ENCODE measurements around the gene DGKH. TPM values are rescaled to one million over a fixed set of nuclear protein-coding genes. Genes with fewer than 3 reads are reported as not detected.

DGKH gene
- total and polyA plus RNA-seq, 9 of the 15 experiments (the other 6 are each of a cell fraction or from before 2014, with no cell fraction given): 0.38 to 4.4 (median 3.1) TPM

DNA sequence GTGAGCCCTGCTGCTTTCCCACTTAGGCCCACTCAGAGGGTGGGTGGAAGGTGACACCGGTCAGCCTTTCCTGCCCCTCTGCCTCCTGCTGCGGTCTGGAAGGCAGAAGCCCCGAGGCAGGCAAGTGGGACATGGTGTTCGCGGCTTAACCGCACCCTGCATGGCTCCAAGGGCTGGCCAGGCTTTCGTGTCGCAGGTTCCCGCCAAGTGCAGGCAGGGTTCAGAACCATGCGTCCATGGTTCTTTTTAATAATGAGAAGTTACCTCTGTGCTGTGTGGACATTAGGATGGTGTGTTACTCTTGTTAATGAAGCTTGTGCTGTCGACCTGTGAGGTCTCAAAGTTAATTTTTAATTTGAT lies 986 bp downstream of the DGKH start (continued):
- peak; percentile 52; the same call in 1 of the 2 replicates for TF ChIP-seq CBFB (CRISPR knock-in tag; IDR thresholded peaks at IDR 0.05)
- TF ChIP-seq, protein P1, sequence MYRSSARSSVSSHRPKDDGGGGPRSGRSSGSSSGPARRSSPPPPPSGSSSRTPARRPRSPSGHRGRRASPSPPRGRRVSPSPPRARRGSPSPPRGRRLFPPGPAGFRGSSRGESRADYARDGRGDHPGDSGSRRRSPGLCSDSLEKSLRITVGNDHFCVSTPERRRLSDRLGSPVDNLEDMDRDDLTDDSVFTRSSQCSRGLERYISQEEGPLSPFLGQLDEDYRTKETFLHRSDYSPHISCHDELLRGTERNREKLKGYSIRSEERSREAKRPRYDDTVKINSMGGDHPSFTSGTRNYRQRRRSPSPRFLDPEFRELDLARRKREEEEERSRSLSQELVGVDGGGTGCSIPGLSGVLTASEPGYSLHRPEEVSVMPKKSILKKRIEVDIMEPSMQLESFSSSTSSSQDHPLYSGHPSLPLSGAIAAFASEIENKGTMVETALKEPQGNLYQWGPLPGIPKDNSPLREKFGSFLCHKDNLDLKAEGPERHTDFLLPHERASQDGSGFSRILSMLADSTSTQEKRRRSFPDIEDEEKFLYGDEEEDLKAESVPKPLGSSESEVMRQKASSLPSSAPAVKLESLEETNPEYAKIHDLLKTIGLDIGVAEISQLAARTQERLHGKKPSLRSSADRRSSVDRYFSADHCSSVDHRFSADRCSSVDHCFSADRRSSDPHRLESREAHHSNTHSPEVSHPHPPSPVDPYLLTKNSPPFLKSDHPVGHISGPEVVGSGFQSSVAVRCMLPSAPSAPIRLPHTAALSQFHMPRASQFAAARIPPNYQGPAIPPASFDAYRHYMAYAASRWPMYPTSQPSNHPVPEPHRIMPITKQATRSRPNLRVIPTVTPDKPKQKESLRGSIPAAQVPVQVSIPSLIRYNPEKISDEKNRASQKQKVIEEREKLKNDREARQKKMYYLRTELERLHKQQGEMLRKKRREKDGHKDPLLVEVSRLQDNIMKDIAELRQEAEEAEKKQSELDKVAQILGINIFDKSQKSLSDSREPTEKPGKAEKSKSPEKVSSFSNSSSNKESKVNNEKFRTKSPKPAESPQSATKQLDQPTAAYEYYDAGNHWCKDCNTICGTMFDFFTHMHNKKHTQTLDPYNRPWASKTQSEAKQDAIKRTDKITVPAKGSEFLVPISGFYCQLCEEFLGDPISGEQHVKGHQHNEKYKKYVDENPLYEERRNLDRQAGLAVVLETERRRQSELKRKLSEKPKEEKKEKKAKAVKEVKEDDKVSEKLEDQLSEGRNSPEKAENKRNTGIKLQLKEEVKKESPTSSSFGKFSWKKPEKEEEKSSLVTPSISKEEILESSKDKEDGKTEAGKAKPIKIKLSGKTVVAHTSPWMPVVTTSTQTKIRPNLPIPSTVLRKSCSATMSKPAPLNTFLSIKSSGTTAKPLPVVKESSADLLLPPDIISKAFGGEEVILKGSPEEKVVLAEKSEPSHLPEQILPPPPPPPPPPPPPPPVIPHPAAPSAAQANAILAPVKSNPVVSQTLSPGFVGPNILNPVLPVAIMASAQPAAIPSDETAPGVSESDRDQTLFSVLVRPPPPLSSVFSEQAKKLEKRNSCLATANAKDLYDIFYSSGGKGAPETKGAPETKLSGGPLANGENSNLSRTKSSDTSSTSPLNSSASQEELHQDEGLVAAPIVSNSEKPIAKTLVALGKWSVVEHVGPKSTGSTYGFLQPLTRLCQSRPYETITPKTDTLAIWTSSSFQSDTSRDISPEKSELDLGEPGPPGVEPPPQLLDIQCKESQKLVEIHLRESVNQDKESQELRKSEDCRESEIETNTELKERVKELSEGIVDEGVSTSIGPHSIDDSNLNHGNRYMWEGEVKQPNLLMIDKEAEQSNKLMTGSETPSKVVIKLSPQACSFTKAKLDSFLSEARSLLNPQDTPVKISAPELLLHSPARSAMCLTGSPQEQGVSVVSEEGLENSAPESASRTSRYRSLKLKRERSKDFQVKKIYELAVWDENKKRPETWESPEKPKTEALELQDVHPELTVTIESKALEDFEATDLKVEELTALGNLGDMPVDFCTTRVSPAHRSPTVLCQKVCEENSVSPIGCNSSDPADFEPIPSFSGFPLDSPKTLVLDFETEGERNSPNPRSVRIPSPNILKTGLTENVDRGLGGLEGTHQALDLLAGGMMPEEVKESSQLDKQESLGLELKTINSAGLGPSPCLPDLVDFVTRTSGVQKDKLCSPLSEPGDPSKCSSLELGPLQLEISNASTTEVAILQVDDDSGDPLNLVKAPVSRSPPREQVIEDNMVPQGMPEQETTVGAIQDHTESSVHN (IDR thresholded peaks at IDR 0.05; ENCODE audit: borderline replicate concordance in 1 of 2, low read depth in 1 of 2): no peak
- TF ChIP-seq RBFOX2 (IDR thresholded peaks at IDR 0.05; ENCODE audit: low read depth, low read length): peak; percentile 4; the same call in 1 of the 2 replicates
- TF ChIP-seq EP400 (IDR thresholded peaks at IDR 0.05): peak; percentile 60; the same call in 1 of the 2 replicates
- no peak for TF ChIP-seq TSC22D4 (tag; IDR thresholded peaks at IDR 0.05)
- TF ChIP-seq SMARCA4 (IDR thresholded peaks at IDR 0.05): no peak
- no peak for TF ChIP-seq ZFP36 (IDR thresholded peaks at IDR 0.05; ENCODE audit: low read depth, low read length, partially characterized antibody)
- TF ChIP-seq, protein P2, sequence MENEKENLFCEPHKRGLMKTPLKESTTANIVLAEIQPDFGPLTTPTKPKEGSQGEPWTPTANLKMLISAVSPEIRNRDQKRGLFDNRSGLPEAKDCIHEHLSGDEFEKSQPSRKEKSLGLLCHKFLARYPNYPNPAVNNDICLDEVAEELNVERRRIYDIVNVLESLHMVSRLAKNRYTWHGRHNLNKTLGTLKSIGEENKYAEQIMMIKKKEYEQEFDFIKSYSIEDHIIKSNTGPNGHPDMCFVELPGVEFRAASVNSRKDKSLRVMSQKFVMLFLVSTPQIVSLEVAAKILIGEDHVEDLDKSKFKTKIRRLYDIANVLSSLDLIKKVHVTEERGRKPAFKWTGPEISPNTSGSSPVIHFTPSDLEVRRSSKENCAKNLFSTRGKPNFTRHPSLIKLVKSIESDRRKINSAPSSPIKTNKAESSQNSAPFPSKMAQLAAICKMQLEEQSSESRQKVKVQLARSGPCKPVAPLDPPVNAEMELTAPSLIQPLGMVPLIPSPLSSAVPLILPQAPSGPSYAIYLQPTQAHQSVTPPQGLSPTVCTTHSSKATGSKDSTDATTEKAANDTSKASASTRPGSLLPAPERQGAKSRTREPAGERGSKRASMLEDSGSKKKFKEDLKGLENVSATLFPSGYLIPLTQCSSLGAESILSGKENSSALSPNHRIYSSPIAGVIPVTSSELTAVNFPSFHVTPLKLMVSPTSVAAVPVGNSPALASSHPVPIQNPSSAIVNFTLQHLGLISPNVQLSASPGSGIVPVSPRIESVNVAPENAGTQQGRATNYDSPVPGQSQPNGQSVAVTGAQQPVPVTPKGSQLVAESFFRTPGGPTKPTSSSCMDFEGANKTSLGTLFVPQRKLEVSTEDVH (IDR thresholded peaks at IDR 0.05; ENCODE audit: low read depth, partially characterized antibody): peak; percentile 37
- no peak for TF ChIP-seq ATF1 (CRISPR knock-in tag; IDR thresholded peaks at IDR 0.05)
- peak; percentile 12; the same call in 1 of the 2 replicates for TF ChIP-seq ATF1 (tag; IDR thresholded peaks at IDR 0.05)
- no peak for TF ChIP-seq ZBTB7A (IDR thresholded peaks at IDR 0.05; ENCODE audit: borderline replicate concordance, control insufficient read depth, low read depth, low read length)

All from K562 (cell line).